Neural cell (in vitro differentiated cells): Measurements from ENCODE around the gene FBXO9. TPM values are rescaled to one million over a fixed set of nuclear protein-coding genes. Genes with fewer than 3 reads are reported as not detected.

ENCODE experiments used
- H2AFZ ChIP-seq: fragments of 200-600, 300-800 bp; sonication (generic), shearing (Covaris generic); 2 replicates; pipeline ENCODE4 v1.6.0; 2014; ENCODE audit warnings: low read depth, mild to moderate bottlenecking, antibody characterized with exemption, low read length, moderate library complexity
- H3F3A ChIP-seq: fragments of 200-600 bp; shearing (Covaris generic); 2 replicates; pipeline ENCODE4 v1.6.1; 2016; ENCODE audit warnings: mild to moderate bottlenecking, moderate library complexity, mixed read lengths, antibody characterized with exemption, low read length; ENCODE audit not compliant: insufficient read depth, poor library complexity, severe bottlenecking
- H3K27ac ChIP-seq: fragments of 200-600, 300-800 bp; sonication (generic), shearing (Covaris generic); 2 replicates; pipeline ENCODE4 v1.5.1; 2014; ENCODE audit warnings: mild to moderate bottlenecking, low read length, moderate library complexity
- H3K27me3 ChIP-seq: fragments of 300-800, 200-600 bp; sonication (generic), shearing (Covaris generic); 2 replicates; pipeline ENCODE4 v1.6.0; 2014; ENCODE audit warnings: mild to moderate bottlenecking, low read depth, low read length, moderate library complexity; ENCODE audit not compliant: insufficient read depth
- H3K36me3 ChIP-seq: fragments of 300-800, 200-600 bp; sonication (generic), shearing (Covaris generic); 2 replicates; pipeline ENCODE4 v1.5.1; 2014; ENCODE audit warnings: mild to moderate bottlenecking, antibody characterized with exemption, low read length, moderate library complexity; ENCODE audit not compliant: insufficient read depth
- H3K4me2 ChIP-seq: fragments of 300-800, 200-600 bp; sonication (generic), shearing (Covaris generic); 2 replicates; pipeline ENCODE4 v1.6.0; 2014; ENCODE audit warnings: mild to moderate bottlenecking, low read length
- H3K4me3 ChIP-seq: fragments of 300-800, 200-600 bp; sonication (generic), shearing (Covaris generic); 2 replicates; pipeline ENCODE4 v1.5.1; 2014; ENCODE audit warnings: mild to moderate bottlenecking, low read length, moderate library complexity
- H3K79me2 ChIP-seq: fragments of 200-600 bp; shearing (Covaris generic); replicated peaks from 2 replicates; pipeline ENCODE4 v1.6.0; 2014; ENCODE audit warnings: mild to moderate bottlenecking, low read length, moderate library complexity; ENCODE audit not compliant: insufficient read depth
- H3K9ac ChIP-seq: fragments of 300-800, 200-600 bp; sonication (generic), shearing (Covaris generic); 2 replicates; pipeline ENCODE4 v1.6.1; 2016; ENCODE audit warnings: mild to moderate bottlenecking, low read length, mixed read lengths
- H3K9me2 ChIP-seq: fragments of 200-600 bp; shearing (Covaris generic); 2 replicates; pipeline ENCODE4 v1.6.1; 2016; ENCODE audit warnings: mild to moderate bottlenecking, low read length, mixed read lengths; ENCODE audit not compliant: insufficient read depth
- H3K9me3 ChIP-seq: fragments of 200-600, 300-800 bp; sonication (generic), shearing (Covaris generic); 2 replicates; pipeline ENCODE4 v1.6.1; 2016; ENCODE audit warnings: mild to moderate bottlenecking, mixed run types, low read length, moderate library complexity, mixed read lengths
- H4K20me1 ChIP-seq: fragments of 200-600 bp; shearing (Covaris generic); 2 replicates; pipeline ENCODE4 v1.6.1; 2016; ENCODE audit warnings: mild to moderate bottlenecking, mixed run types; ENCODE audit not compliant: insufficient read depth
- CTCF ChIP-seq: fragments of 450-650 bp; IDR thresholded peaks from 2 replicates; pipeline ENCODE4 v1.5.1; 2014; ENCODE audit warnings: antibody characterized with exemption, mild to moderate bottlenecking, moderate library complexity; ENCODE audit not compliant: poor library complexity, severe bottlenecking
- EP300 ChIP-seq: fragments of 450-650 bp; conservative IDR thresholded peaks from 2 replicates; pipeline ENCODE4 v1.6.1; 2014; ENCODE audit warnings: antibody characterized with exemption, mild to moderate bottlenecking, moderate library complexity; ENCODE audit not compliant: poor library complexity, severe bottlenecking
- EZH2 ChIP-seq: fragments of 200-600, 300-800 bp; shearing (Covaris generic), sonication (generic); IDR thresholded peaks from 2 replicates; pipeline ENCODE4 v1.6.1; 2014; ENCODE audit warnings: antibody characterized with exemption, low read length, borderline replicate concordance, mild to moderate bottlenecking; ENCODE audit not compliant: insufficient read depth, poor library complexity, severe bottlenecking
- MXI1 ChIP-seq: fragments of 450-650 bp; conservative IDR thresholded peaks from 2 replicates; pipeline ENCODE4 v1.6.1; 2014; ENCODE audit warnings: antibody characterized with exemption, mild to moderate bottlenecking; ENCODE audit not compliant: poor library complexity, severe bottlenecking
- POLR2AphosphoS5 ChIP-seq: IDR thresholded peaks from 2 replicates; pipeline ENCODE4 v1.6.1; 2012
- RAD21 ChIP-seq: fragments of 450-650 bp; conservative IDR thresholded peaks from 2 replicates; pipeline ENCODE4 v1.6.1; 2014; ENCODE audit warnings: antibody characterized with exemption, mild to moderate bottlenecking, moderate library complexity
- REST ChIP-seq: IDR thresholded peaks from 2 replicates; pipeline ENCODE4 v1.6.1; 2012; ENCODE audit warnings: borderline replicate concordance
- SMC3 ChIP-seq: fragments of 450-650 bp; conservative IDR thresholded peaks from 2 replicates; pipeline ENCODE4 v1.6.1; 2014; ENCODE audit warnings: antibody characterized with exemption, mild to moderate bottlenecking, moderate library complexity; ENCODE audit not compliant: poor library complexity
- TAF1 ChIP-seq: IDR thresholded peaks from 2 replicates; pipeline ENCODE4 v1.6.1; 2012; ENCODE audit warnings: low read depth
- polyA plus RNA-seq: library from polyadenylated mRNA; depleted of rRNA; stranded (reverse); fragments of >200 nt; gene quantifications from 2 replicates; pipeline ENCODE4 v1.2.3, GENCODE V29; 2014

Gene FBXO9
- polyA plus RNA-seq, 1 donor from 2014 or later = 92.2 TPM

GRCh38 chr6:53119772-53120409 is 54.7 kb downstream of the FBXO9 start:
- H2AFZ ChIP-seq = no peak overlapping the region
- H3K9ac ChIP-seq = no peak overlapping the region
- no peaks in the 10 kb centered on the region for H3K36me3 ChIP-seq
- H3K9me2 ChIP-seq = no peaks in the 10 kb centered on the region
- no peak overlapping the region for H3K27ac ChIP-seq
- H3K27me3 ChIP-seq = no peaks in the 10 kb centered on the region
- no peaks in the 10 kb centered on the region for H4K20me1 ChIP-seq
- no peak overlapping the region for H3K4me3 ChIP-seq
- no peak overlapping the region for H3K4me2 ChIP-seq
- H3K9me3 ChIP-seq = no peaks in the 10 kb centered on the region
- TF ChIP-seq TAF1 = no peak
- no peak for TF ChIP-seq MXI1
- no peak for TF ChIP-seq CTCF
- no peak for TF ChIP-seq POLR2AphosphoS5
- no peak for TF ChIP-seq REST
- TF ChIP-seq RAD21 = no peak
- no peak for TF ChIP-seq EP300
- no peak for TF ChIP-seq SMC3
- TF ChIP-seq EZH2 = no peak
- no peaks in the 10 kb centered on the region for H3K79me2 ChIP-seq
- no peaks in the 10 kb centered on the region for H3F3A ChIP-seq

GRCh38 chr6:53124131-53124800 is 59.1 kb downstream of the FBXO9 start:
- H3K4me3 ChIP-seq = no peak overlapping the region
- no peak overlapping the region for H3K9ac ChIP-seq
- H3K4me2 ChIP-seq = no peak overlapping the region
- no peak overlapping the region for H3K27ac ChIP-seq
- TF ChIP-seq EZH2 = no peak
- TF ChIP-seq CTCF = no peak
- no peak for TF ChIP-seq SMC3
- no peak for TF ChIP-seq TAF1
- TF ChIP-seq EP300 = no peak
- no peak for TF ChIP-seq MXI1
- no peak for TF ChIP-seq REST
- no peak for TF ChIP-seq POLR2AphosphoS5
- TF ChIP-seq RAD21 = no peak
- no peak overlapping the region for H2AFZ ChIP-seq
- H4K20me1 ChIP-seq = no peaks in the 10 kb centered on the region
- H3F3A ChIP-seq = no peaks in the 10 kb centered on the region
- H3K9me2 ChIP-seq = no peaks in the 10 kb centered on the region
- H3K36me3 ChIP-seq = no peaks in the 10 kb centered on the region
- no peaks in the 10 kb centered on the region for H3K79me2 ChIP-seq
- H3K27me3 ChIP-seq = no peaks in the 10 kb centered on the region
- H3K9me3 ChIP-seq = no peaks in the 10 kb centered on the region
